ENCODE measurements around the gene SMG9. TPM values are rescaled to one million over a fixed set of nuclear protein-coding genes. Genes with fewer than 3 reads are reported as not detected.

The SMG9 gene
- total and polyA plus RNA-seq, 4 donors: 14.9 to 50.6 (median 30.2) TPM

- WGBS, 2 donors: 37 to 58% methylated on average over 6 of the region's 6 CpGs
- no peak for DNase-seq
These were observed 42.4 kb upstream of the SMG9 start for GRCh38 chr19:43797118-43797517.

GRCh38 chr19:43790587-43790986, 35.8 kb upstream of the SMG9 start:
- Histone ChIP-seq H3K4me1 (ENCODE audit: control insufficient read depth in 1 of 2, insufficient read depth in 2 of 2, low read length in 2 of 2) (no peaks in the 10 kb centered on the region), H3K36me3 (ENCODE audit: control insufficient read depth in 1 of 2, insufficient read depth in 2 of 2, low read length in 1 of 2) (no peaks in the 10 kb centered on the region), H3K4me3 (ENCODE audit: low read length in 2 of 2) (no peak overlapping the region), H3K27ac (ENCODE audit: low read depth in 1 of 2, low read length in 2 of 2) (no peak overlapping the region), H3K27me3 (ENCODE audit: control insufficient read depth in 1 of 2, insufficient read depth in 2 of 2, low read length in 1 of 2) (no peaks in the 10 kb centered on the region), H3K9me3 (ENCODE audit: control insufficient read depth, low read length) (peaks cover 1% of the 10 kb centered on the region)
- intact Hi-C loops (cut with DNase I): no loop called here
- no peak for ATAC-seq (ENCODE audit: low FRiP score)
- peak in 1 of 2 donors; percentile 33 for DNase-seq
- 28 to 34% methylated on average over 3 of the region's 3 CpGs for WGBS, 2 donors

More at GRCh38 chr19:43797118-43797517, 42.4 kb upstream of the SMG9 start:
- intact Hi-C loops (cut with DNase I): no loop called here
- Histone ChIP-seq H3K36me3 (ENCODE audit: control insufficient read depth in 1 of 2, insufficient read depth in 2 of 2, low read length in 1 of 2) (no peaks in the 10 kb centered on the region), H3K27me3 (ENCODE audit: control insufficient read depth in 1 of 2, insufficient read depth in 2 of 2, low read length in 1 of 2) (no peaks in the 10 kb centered on the region), H3K4me3 (ENCODE audit: low read length in 2 of 2) (no peak overlapping the region), H3K9me3 (ENCODE audit: control insufficient read depth, low read length) (peaks cover 1% of the 10 kb centered on the region), H3K27ac (ENCODE audit: low read depth in 1 of 2, low read length in 2 of 2) (no peak overlapping the region), H3K4me1 (ENCODE audit: control insufficient read depth in 1 of 2, insufficient read depth in 2 of 2, low read length in 2 of 2) (no peaks in the 10 kb centered on the region)
- no peak for ATAC-seq (ENCODE audit: low FRiP score)

GRCh38 chr19:43789029-43789428, 34.3 kb upstream of the SMG9 start:
- Histone ChIP-seq H3K27ac (ENCODE audit: low read depth in 1 of 2, low read length in 2 of 2) (no peak overlapping the region), H3K27me3 (ENCODE audit: control insufficient read depth in 1 of 2, insufficient read depth in 2 of 2, low read length in 1 of 2) (no peaks in the 10 kb centered on the region), H3K36me3 (ENCODE audit: control insufficient read depth in 1 of 2, insufficient read depth in 2 of 2, low read length in 1 of 2) (no peaks in the 10 kb centered on the region), H3K9me3 (ENCODE audit: control insufficient read depth, low read length) (no peaks in the 10 kb centered on the region), H3K4me3 (ENCODE audit: low read length in 2 of 2) (no peak overlapping the region), H3K4me1 (ENCODE audit: control insufficient read depth in 1 of 2, insufficient read depth in 2 of 2, low read length in 2 of 2) (no peaks in the 10 kb centered on the region)
- intact Hi-C loops (cut with DNase I): no loop called here
- DNase-seq: peak in 1 of 2 donors; percentile 17
- 3 to 9% methylated on average over 3 of the region's 3 CpGs for WGBS, 2 donors
- ATAC-seq (ENCODE audit: low FRiP score): no peak

- no peaks in the 10 kb centered on the region for H3K36me3 ChIP-seq (ENCODE audit: control insufficient read depth in 1 of 2, insufficient read depth in 2 of 2, low read length in 1 of 2)
- WGBS, 2 donors: 47 to 50% methylated on average over 1 of the region's 1 CpG
- H3K9me3 ChIP-seq (ENCODE audit: control insufficient read depth, low read length): no peaks in the 10 kb centered on the region
- intact Hi-C loops (cut with DNase I): no loop called here
- H3K4me1 ChIP-seq (ENCODE audit: control insufficient read depth in 1 of 2, insufficient read depth in 2 of 2, low read length in 2 of 2): no peaks in the 10 kb centered on the region
- DNase-seq (no peak), ATAC-seq (ENCODE audit: low FRiP score) (no peak)
- H3K27ac ChIP-seq (ENCODE audit: low read depth in 1 of 2, low read length in 2 of 2): no peak overlapping the region
- H3K27me3 ChIP-seq (ENCODE audit: control insufficient read depth in 1 of 2, insufficient read depth in 2 of 2, low read length in 1 of 2): no peaks in the 10 kb centered on the region
- H3K4me3 ChIP-seq (ENCODE audit: low read length in 2 of 2): no peak overlapping the region
These were observed 31.9 kb upstream of the SMG9 start for GRCh38 chr19:43786665-43787064.

GRCh38 chr19:43784981-43785808, 30.4 kb upstream of the SMG9 start:
- H3K4me1 ChIP-seq (ENCODE audit: control insufficient read depth in 1 of 2, insufficient read depth in 2 of 2, low read length in 2 of 2): no peaks in the 10 kb centered on the region
- intact Hi-C loops (cut with DNase I): loop anchor here (2.0 kb wide), 1 partner anchor 38 kb away; no protein-coding TSS in a partner anchor
- ATAC-seq (ENCODE audit: low FRiP score): peak; percentile 89
- no peaks in the 10 kb centered on the region for H3K36me3 ChIP-seq (ENCODE audit: control insufficient read depth in 1 of 2, insufficient read depth in 2 of 2, low read length in 1 of 2)
- H3K27me3 ChIP-seq (ENCODE audit: control insufficient read depth in 1 of 2, insufficient read depth in 2 of 2, low read length in 1 of 2): no peaks in the 10 kb centered on the region
- H3K4me3 ChIP-seq (ENCODE audit: low read length in 2 of 2): no peak overlapping the region
- no peaks in the 10 kb centered on the region for H3K9me3 ChIP-seq (ENCODE audit: control insufficient read depth, low read length)
- DNase-seq: peak; percentile 70
- WGBS, 2 donors: 10 to 12% methylated on average over 10 of the region's 10 CpGs
- H3K27ac ChIP-seq (ENCODE audit: low read depth in 1 of 2, low read length in 2 of 2): no peak overlapping the region

- Histone ChIP-seq H3K4me3 (ENCODE audit: low read length in 2 of 2) (no peak overlapping the region), H3K27ac (ENCODE audit: low read depth in 1 of 2, low read length in 2 of 2) (no peak overlapping the region), H3K9me3 (ENCODE audit: control insufficient read depth, low read length) (no peaks in the 10 kb centered on the region), H3K27me3 (ENCODE audit: control insufficient read depth in 1 of 2, insufficient read depth in 2 of 2, low read length in 1 of 2) (no peaks in the 10 kb centered on the region), H3K36me3 (ENCODE audit: control insufficient read depth in 1 of 2, insufficient read depth in 2 of 2, low read length in 1 of 2) (no peaks in the 10 kb centered on the region), H3K4me1 (ENCODE audit: control insufficient read depth in 1 of 2, insufficient read depth in 2 of 2, low read length in 2 of 2) (no peaks in the 10 kb centered on the region)
- DNase-seq (peak; percentile 74 to 87), ATAC-seq (ENCODE audit: low FRiP score) (peak; percentile 67)
- intact Hi-C loops (cut with DNase I): loop anchor here (2.0 kb wide), 1 partner anchor 38 kb away; no protein-coding TSS in a partner anchor
- 58 to 70% methylated on average over 4 of the region's 4 CpGs for WGBS, 2 donors
These were observed 29.6 kb upstream of the SMG9 start for GRCh38 chr19:43784241-43784980.

GRCh38 chr19:43783636-43784035, 28.9 kb upstream of the SMG9 start:
- WGBS, 2 donors: 86 to 89% methylated on average over 8 of the region's 8 CpGs
- no peak overlapping the region for H3K27ac ChIP-seq (ENCODE audit: low read depth in 1 of 2, low read length in 2 of 2)
- H3K4me1 ChIP-seq (ENCODE audit: control insufficient read depth in 1 of 2, insufficient read depth in 2 of 2, low read length in 2 of 2): no peaks in the 10 kb centered on the region
- H3K27me3 ChIP-seq (ENCODE audit: control insufficient read depth in 1 of 2, insufficient read depth in 2 of 2, low read length in 1 of 2): no peaks in the 10 kb centered on the region
- DNase-seq (no peak), ATAC-seq (ENCODE audit: low FRiP score) (no peak)
- H3K36me3 ChIP-seq (ENCODE audit: control insufficient read depth in 1 of 2, insufficient read depth in 2 of 2, low read length in 1 of 2): no peaks in the 10 kb centered on the region
- H3K9me3 ChIP-seq (ENCODE audit: control insufficient read depth, low read length): no peaks in the 10 kb centered on the region
- no peak overlapping the region for H3K4me3 ChIP-seq (ENCODE audit: low read length in 2 of 2)
- intact Hi-C loops (cut with DNase I): loop anchor here (2.0 kb wide), 1 partner anchor 37 kb away; no protein-coding TSS in a partner anchor

- no peaks in the 10 kb centered on the region for H3K36me3 ChIP-seq (ENCODE audit: control insufficient read depth in 1 of 2, insufficient read depth in 2 of 2, low read length in 1 of 2)
- H3K4me3 ChIP-seq (ENCODE audit: low read length in 2 of 2): no peak overlapping the region
- intact Hi-C loops (cut with DNase I): no loop called here
- H3K4me1 ChIP-seq (ENCODE audit: control insufficient read depth in 1 of 2, insufficient read depth in 2 of 2, low read length in 2 of 2): no peaks in the 10 kb centered on the region
- peak in 1 of 2 donors; percentile 71 for DNase-seq
- H3K27ac ChIP-seq (ENCODE audit: low read depth in 1 of 2, low read length in 2 of 2): no peak overlapping the region
- WGBS, 2 donors: 81 to 82% methylated on average over 23 to 24 of the region's 24 CpGs
- no peak for ATAC-seq (ENCODE audit: low FRiP score)
- H3K27me3 ChIP-seq (ENCODE audit: control insufficient read depth in 1 of 2, insufficient read depth in 2 of 2, low read length in 1 of 2): no peaks in the 10 kb centered on the region
- no peaks in the 10 kb centered on the region for H3K9me3 ChIP-seq (ENCODE audit: control insufficient read depth, low read length)
These were observed 28.0 kb upstream of the SMG9 start for GRCh38 chr19:43782689-43783231.

Data from aorta (tissue), 5 donors.